ENCODE data around the gene AOAH.

DNA sequence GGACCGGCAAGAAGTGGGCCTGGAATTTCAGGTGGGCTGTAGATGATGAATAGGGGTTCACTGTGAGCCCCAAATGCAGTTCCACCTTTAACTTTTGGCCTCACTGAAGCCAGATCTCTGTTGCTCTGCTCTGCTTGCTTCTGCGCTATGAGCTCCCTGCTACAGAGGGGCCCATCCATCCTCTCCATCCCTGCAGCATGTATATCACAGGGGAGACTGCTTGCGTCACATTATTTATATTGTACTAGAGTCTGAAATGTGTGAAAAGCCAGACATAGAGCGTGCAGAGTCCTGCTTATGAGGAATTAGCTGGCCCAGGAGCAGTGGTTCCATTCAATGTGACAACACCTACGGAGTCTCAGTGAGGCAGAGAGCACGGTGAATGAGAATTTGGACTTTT lies 69.9 kb downstream of the AOAH start:
- TF ChIP-seq, protein P1, sequence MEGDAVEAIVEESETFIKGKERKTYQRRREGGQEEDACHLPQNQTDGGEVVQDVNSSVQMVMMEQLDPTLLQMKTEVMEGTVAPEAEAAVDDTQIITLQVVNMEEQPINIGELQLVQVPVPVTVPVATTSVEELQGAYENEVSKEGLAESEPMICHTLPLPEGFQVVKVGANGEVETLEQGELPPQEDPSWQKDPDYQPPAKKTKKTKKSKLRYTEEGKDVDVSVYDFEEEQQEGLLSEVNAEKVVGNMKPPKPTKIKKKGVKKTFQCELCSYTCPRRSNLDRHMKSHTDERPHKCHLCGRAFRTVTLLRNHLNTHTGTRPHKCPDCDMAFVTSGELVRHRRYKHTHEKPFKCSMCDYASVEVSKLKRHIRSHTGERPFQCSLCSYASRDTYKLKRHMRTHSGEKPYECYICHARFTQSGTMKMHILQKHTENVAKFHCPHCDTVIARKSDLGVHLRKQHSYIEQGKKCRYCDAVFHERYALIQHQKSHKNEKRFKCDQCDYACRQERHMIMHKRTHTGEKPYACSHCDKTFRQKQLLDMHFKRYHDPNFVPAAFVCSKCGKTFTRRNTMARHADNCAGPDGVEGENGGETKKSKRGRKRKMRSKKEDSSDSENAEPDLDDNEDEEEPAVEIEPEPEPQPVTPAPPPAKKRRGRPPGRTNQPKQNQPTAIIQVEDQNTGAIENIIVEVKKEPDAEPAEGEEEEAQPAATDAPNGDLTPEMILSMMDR (IDR thresholded peaks at IDR 0.05): no peak
- no peak for TF ChIP-seq POLR2A (IDR thresholded peaks at IDR 0.05)
